ENCODE results near the gene MOGAT1.

DNA sequence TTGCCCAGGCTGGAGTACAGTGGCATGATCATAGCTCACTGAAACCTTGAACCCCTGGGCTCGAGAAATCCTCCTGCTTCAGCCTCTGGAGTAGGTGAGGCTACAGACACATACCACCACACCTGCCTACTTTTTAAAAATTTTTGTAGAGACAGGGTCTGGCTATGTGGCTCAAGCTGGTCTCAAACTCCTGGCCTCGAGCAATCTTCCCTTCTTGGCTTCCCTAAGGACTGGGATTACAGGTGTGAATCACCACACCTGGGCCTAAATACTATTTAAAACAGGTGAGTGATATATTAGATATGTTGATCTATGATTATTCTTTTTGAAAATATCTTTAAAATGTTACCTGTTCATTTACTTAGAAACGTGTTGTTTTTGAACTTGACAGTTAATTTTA, 57.2 kb downstream of the MOGAT1 start:
- TF ChIP-seq, protein P1, sequence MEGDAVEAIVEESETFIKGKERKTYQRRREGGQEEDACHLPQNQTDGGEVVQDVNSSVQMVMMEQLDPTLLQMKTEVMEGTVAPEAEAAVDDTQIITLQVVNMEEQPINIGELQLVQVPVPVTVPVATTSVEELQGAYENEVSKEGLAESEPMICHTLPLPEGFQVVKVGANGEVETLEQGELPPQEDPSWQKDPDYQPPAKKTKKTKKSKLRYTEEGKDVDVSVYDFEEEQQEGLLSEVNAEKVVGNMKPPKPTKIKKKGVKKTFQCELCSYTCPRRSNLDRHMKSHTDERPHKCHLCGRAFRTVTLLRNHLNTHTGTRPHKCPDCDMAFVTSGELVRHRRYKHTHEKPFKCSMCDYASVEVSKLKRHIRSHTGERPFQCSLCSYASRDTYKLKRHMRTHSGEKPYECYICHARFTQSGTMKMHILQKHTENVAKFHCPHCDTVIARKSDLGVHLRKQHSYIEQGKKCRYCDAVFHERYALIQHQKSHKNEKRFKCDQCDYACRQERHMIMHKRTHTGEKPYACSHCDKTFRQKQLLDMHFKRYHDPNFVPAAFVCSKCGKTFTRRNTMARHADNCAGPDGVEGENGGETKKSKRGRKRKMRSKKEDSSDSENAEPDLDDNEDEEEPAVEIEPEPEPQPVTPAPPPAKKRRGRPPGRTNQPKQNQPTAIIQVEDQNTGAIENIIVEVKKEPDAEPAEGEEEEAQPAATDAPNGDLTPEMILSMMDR (IDR thresholded peaks at IDR 0.05) = no peak
- TF ChIP-seq ZFX (IDR thresholded peaks at IDR 0.05; ENCODE audit: borderline replicate concordance) = no peak

Measured in 22Rv1 (cell line).